ENCODE data around the gene PTPRH.

DNA sequence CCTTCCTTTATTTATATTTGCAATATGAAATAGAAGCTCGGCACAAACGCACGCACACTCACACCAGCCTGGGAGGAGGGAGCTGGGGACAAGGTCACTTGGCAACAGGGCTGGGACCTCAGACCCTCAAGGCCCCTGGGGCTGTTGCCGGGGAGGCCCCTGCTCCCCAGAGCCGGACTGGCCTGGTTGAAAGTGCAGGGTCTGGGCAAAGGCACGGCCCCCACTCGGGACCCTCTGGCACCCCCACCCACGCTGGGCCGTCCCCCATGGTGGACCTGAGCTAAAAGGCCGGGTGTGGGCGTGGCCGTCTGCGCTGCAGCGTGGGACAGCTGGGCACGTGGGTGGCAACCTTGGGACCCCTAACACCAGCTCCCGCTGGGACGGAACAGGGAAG, 20.5 kb upstream of the PTPRH start:
- TF ChIP-seq POLR2A (IDR thresholded peaks at IDR 0.05), result no peak
- TF ChIP-seq CTCF (IDR thresholded peaks at IDR 0.05), result no peak
- TF ChIP-seq POLR2AphosphoS5 (IDR thresholded peaks at IDR 0.05), result no peak
- TF ChIP-seq EP300 (IDR thresholded peaks at IDR 0.05; ENCODE audit: low read depth), result no peak

Data from transverse colon (tissue), 4 donors.